ENCODE data around the gene GLRA1. TPM values are rescaled to one million over a fixed set of nuclear protein-coding genes. Genes with fewer than 3 reads are reported as not detected.

Gene GLRA1
- total RNA-seq, 1 experiment from 2014 or later: not detected

DNA sequence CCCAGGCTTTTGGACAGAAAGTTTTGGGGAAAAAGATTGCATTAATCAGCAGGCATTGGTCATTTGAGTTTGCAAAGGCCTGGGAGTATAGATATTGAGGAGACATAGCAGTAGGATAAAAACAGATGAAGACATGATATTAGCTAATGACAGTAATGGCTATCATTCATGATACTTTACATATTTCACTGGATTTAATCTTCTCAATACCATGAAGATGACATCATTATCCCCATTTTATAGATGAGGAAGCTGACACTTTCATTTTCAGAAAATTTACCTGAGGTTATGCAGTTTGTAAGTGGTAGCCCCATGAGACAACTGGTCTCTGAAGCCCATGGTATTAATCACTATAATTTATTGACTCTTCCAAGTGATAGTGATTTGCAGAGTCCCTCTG lies 23.0 kb downstream of the GLRA1 start:
- no TSS peak for BruUV-seq (replicated peaks)
- TF ChIP-seq EZH2phosphoT487 (IDR thresholded peaks at IDR 0.05; ENCODE audit: borderline replicate concordance) (no peak), ELF1 (IDR thresholded peaks at IDR 0.05; ENCODE audit: borderline replicate concordance, low read depth) (no peak), CEBPB (IDR thresholded peaks at IDR 0.05; ENCODE audit: low read depth) (no peak), TCF7L2 (IDR thresholded peaks at IDR 0.05; ENCODE audit: borderline replicate concordance, extremely low read depth, insufficient read depth, insufficient read length) (no peak), JUND (IDR thresholded peaks at IDR 0.05) (no peak), CBX3 (IDR thresholded peaks at IDR 0.05; ENCODE audit: low read depth) (no peak), ZFX (IDR thresholded peaks at IDR 0.05) (no peak), SIN3A (IDR thresholded peaks at IDR 0.05; ENCODE audit: low read depth) (no peak), FOSL1 (IDR thresholded peaks at IDR 0.05; ENCODE audit: low read depth) (no peak), YY1 (IDR thresholded peaks at IDR 0.05; ENCODE audit: extremely low read depth, insufficient replicate concordance, low read depth, low read length) (no peak), RAD21 (IDR thresholded peaks at IDR 0.05; ENCODE audit: low read depth) (no peak)
- TF ChIP-seq, protein P1, sequence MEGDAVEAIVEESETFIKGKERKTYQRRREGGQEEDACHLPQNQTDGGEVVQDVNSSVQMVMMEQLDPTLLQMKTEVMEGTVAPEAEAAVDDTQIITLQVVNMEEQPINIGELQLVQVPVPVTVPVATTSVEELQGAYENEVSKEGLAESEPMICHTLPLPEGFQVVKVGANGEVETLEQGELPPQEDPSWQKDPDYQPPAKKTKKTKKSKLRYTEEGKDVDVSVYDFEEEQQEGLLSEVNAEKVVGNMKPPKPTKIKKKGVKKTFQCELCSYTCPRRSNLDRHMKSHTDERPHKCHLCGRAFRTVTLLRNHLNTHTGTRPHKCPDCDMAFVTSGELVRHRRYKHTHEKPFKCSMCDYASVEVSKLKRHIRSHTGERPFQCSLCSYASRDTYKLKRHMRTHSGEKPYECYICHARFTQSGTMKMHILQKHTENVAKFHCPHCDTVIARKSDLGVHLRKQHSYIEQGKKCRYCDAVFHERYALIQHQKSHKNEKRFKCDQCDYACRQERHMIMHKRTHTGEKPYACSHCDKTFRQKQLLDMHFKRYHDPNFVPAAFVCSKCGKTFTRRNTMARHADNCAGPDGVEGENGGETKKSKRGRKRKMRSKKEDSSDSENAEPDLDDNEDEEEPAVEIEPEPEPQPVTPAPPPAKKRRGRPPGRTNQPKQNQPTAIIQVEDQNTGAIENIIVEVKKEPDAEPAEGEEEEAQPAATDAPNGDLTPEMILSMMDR (IDR thresholded peaks at IDR 0.05 in 2 of 3, conservative IDR thresholded peaks at IDR 0.05 in 1 of 3; ENCODE audit: borderline replicate concordance in 1 of 3, insufficient read depth in 1 of 3, low read depth in 2 of 3, low read length in 2 of 3): no peak
- no peaks in the 10 kb centered on the region for H3K79me2 ChIP-seq (ENCODE audit: insufficient read depth, low read length)
- H3K9me2 ChIP-seq (ENCODE audit: insufficient read depth): no peaks in the 10 kb centered on the region
- no peak overlapping the region for H2AFZ ChIP-seq (ENCODE audit: low read depth, low read length, poor library complexity, severe bottlenecking)
- no peaks in the 10 kb centered on the region for H4K20me1 ChIP-seq (ENCODE audit: insufficient read depth)
- H3K4me2 ChIP-seq (ENCODE audit: low read length): no peak overlapping the region
- RAD21 ChIA-PET (ENCODE audit: low non-redundant PET in 1 of 2, low total read pairs in 2 of 2, uncharacterized antibody in 2 of 2, unreplicated experiment in 2 of 2): no interaction called here
- no peaks in the 10 kb centered on the region for H3K9me3 ChIP-seq (ENCODE audit: control insufficient read depth in 1 of 2, insufficient read depth in 1 of 2, low read depth in 1 of 2, low read length in 2 of 2)
- intact Hi-C loops (cut with micrococcal nuclease): no loop called here
- no peak overlapping the region for H3K9ac ChIP-seq (ENCODE audit: low read length)
- no peaks in the 10 kb centered on the region for H3K4me1 ChIP-seq (ENCODE audit: control insufficient read depth in 1 of 2, insufficient read depth in 2 of 2, low read length in 2 of 2)
- DNase-seq (ENCODE audit: low read depth, low spot score): no peak
- peaks cover 46% of the 10 kb centered on the region for H3K27me3 ChIP-seq (ENCODE audit: insufficient read depth, low read length)
- CTCF ChIA-PET: no interaction called here
- no peak for ATAC-seq
- no peak overlapping the region for H3K4me3 ChIP-seq (replicated peaks in 1 of 2; ENCODE audit: low read depth in 1 of 2, low read length in 2 of 2)
- POLR2A ChIA-PET: no interaction called here
- no peak overlapping the region for H3K27ac ChIP-seq (ENCODE audit: low read depth, low read length)
- no peaks in the 10 kb centered on the region for H3K36me3 ChIP-seq (ENCODE audit: control insufficient read depth in 1 of 2, insufficient read depth in 2 of 2, low read length in 2 of 2)
